ENCODE measurements around the gene HECW1.

Gene HECW1

GRCh38 chr7:43364391-43364790 lies 251.9 kb downstream of the HECW1 start:
- TF ChIP-seq CTCF (conservative IDR thresholded peaks at IDR 0.05; ENCODE audit: low read depth, low read length), result no peak
- DNase-seq (ENCODE audit: low read depth), result no peak
- no peak overlapping the region for H3K4me3 ChIP-seq (ENCODE audit: low read length)

GRCh38 chr7:43372676-43373355 lies 260.4 kb downstream of the HECW1 start:
- no peak overlapping the region for H3K4me3 ChIP-seq (ENCODE audit: low read length)
- no peak for DNase-seq (ENCODE audit: low read depth)
- no peak for TF ChIP-seq CTCF (conservative IDR thresholded peaks at IDR 0.05; ENCODE audit: low read depth, low read length)

- no peak for TF ChIP-seq CTCF (conservative IDR thresholded peaks at IDR 0.05; ENCODE audit: low read depth, low read length)
- peak; percentile 81 for DNase-seq (ENCODE audit: low read depth)
- H3K4me3 ChIP-seq (ENCODE audit: low read length), result no peak overlapping the region
These were observed 264.9 kb downstream of the HECW1 start for GRCh38 chr7:43377196-43377960.

- DNase-seq (ENCODE audit: low read depth), result no peak
- TF ChIP-seq CTCF (conservative IDR thresholded peaks at IDR 0.05; ENCODE audit: low read depth, low read length), result no peak
- H3K4me3 ChIP-seq (ENCODE audit: low read length), result no peak overlapping the region
These were observed 266.8 kb downstream of the HECW1 start for GRCh38 chr7:43379210-43379609.

GRCh38 chr7:43384616-43385308 lies 272.3 kb downstream of the HECW1 start:
- no peak for TF ChIP-seq CTCF (conservative IDR thresholded peaks at IDR 0.05; ENCODE audit: low read depth, low read length)
- no peak for DNase-seq (ENCODE audit: low read depth)
- H3K4me3 ChIP-seq (ENCODE audit: low read length), result no peak overlapping the region

- no peak for TF ChIP-seq CTCF (conservative IDR thresholded peaks at IDR 0.05; ENCODE audit: low read depth, low read length)
These were observed 272.8 kb downstream of the HECW1 start for GRCh38 chr7:43385309-43385680.

More at GRCh38 chr7:43385309-43385680, 272.8 kb downstream of the HECW1 start:
- no peak overlapping the region for H3K4me3 ChIP-seq (ENCODE audit: low read length)
- DNase-seq (ENCODE audit: low read depth), result no peak

All from retinal pigment epithelial cell (primary cell).